ENCODE measurements around the gene SOX6.

Gene SOX6

DNA sequence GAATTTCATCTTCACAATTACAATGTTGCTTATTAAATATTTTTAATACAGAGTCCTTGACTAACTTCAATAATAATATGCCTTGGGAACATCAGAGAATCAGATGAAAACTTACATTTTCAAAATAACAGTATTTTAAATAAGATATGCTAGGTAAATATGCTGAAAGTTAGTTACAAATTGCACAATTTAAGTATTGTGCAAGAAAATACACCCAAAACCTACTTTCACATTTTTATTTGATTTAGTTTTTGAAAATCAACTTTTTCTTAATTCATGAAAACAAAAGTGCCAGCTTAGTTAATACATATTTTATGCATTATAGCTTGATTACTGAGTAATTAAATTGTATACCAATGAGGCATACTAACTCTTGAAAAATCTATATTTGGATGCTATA, 76.8 kb downstream of the SOX6 start:
- no peak overlapping the region for H3K4me3 ChIP-seq (ENCODE audit: low read length)
- TF ChIP-seq, protein P1, sequence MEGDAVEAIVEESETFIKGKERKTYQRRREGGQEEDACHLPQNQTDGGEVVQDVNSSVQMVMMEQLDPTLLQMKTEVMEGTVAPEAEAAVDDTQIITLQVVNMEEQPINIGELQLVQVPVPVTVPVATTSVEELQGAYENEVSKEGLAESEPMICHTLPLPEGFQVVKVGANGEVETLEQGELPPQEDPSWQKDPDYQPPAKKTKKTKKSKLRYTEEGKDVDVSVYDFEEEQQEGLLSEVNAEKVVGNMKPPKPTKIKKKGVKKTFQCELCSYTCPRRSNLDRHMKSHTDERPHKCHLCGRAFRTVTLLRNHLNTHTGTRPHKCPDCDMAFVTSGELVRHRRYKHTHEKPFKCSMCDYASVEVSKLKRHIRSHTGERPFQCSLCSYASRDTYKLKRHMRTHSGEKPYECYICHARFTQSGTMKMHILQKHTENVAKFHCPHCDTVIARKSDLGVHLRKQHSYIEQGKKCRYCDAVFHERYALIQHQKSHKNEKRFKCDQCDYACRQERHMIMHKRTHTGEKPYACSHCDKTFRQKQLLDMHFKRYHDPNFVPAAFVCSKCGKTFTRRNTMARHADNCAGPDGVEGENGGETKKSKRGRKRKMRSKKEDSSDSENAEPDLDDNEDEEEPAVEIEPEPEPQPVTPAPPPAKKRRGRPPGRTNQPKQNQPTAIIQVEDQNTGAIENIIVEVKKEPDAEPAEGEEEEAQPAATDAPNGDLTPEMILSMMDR (conservative IDR thresholded peaks at IDR 0.05; ENCODE audit: low read length), result no peak
- DNase-seq (ENCODE audit: low read depth), result no peak

DNA sequence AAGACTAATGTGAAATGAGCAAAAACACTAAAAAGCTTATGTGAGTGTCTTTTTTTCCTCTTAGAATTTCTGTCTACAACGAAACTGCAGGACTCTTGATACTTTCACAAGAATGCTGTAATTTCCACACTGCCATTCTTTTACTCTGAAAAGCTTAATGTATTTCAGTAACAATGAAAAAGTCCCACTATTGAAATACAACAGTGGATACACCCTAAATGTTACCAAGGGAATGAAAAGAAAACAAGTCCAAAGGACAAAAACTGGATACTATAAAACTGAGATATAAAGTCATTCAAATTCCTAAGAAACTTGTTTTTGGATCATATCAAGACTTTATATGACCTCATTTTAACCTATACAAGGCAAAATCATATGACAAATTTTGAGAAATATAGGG, 77.4 kb downstream of the SOX6 start:
- H3K4me3 ChIP-seq (ENCODE audit: low read length), result no peak overlapping the region
- TF ChIP-seq, protein P1 (conservative IDR thresholded peaks at IDR 0.05; ENCODE audit: low read length), result no peak
- no peak for DNase-seq (ENCODE audit: low read depth)

DNA sequence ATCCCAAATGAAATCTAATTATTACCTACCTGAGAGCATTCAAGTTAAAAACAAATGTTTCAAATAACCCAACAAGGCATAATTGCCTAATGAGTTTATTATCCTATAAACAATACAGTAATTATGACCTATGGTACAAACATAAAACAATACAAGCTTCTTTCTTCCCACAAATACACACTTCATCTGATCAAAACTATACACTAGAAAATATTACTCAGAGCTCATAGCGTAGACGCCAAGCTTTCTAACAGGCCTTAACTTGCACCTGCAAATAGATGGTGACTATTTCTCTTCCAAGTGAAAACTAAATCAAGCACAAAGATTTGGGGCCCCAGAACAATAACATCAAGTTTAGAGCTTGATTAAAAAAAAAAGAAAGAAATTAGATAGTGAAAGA, 78.1 kb downstream of the SOX6 start:
- no peak overlapping the region for H3K4me3 ChIP-seq (ENCODE audit: low read length)
- DNase-seq (ENCODE audit: low read depth), result no peak
- TF ChIP-seq, protein P1 (conservative IDR thresholded peaks at IDR 0.05; ENCODE audit: low read length), result no peak

DNA sequence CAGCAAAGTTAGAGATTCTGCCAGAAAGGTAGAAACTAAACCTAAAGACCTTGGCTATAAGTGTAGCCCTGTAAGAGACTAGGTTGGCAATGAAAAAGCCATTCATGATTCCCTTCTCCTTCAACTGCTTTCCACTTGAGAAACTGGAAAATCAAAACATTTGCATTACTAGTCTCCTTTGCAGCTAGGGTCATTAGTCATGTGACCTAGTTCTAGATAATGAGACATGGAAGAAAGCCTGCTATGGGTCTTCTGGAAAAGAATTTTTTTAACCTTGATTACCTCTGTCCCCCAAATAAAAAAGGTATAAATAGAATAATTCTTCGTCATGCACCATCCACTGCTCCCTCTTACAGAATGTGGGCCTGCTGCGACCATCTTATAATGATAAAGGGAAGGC, 80.1 kb downstream of the SOX6 start:
- TF ChIP-seq, protein P1 (conservative IDR thresholded peaks at IDR 0.05; ENCODE audit: low read length), result no peak
- no peak for DNase-seq (ENCODE audit: low read depth)
- H3K4me3 ChIP-seq (ENCODE audit: low read length), result no peak overlapping the region

DNA sequence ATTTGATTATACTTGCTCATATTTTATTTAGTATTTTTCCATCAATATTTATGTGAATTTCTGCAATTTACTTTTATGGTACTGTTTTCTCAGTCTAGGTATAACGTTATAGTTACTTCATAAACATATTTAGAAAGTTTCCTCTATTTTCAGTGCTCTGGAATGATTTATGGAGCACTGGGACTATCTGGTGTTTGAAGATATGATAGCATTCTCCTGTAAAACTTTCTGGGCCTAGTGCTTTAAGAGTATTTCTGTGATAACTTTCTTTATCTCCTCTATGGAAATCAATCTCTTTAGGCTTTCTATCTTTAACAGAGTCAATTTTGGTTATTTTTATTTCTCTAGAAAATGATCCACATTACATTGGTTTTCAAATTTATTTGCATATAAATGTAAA, 85.1 kb downstream of the SOX6 start:
- no peak overlapping the region for H3K4me3 ChIP-seq (ENCODE audit: low read length)
- TF ChIP-seq, protein P1 (conservative IDR thresholded peaks at IDR 0.05; ENCODE audit: low read length), result no peak; the same call in 1 of the 2 replicates
- no peak for DNase-seq (ENCODE audit: low read depth)

DNA sequence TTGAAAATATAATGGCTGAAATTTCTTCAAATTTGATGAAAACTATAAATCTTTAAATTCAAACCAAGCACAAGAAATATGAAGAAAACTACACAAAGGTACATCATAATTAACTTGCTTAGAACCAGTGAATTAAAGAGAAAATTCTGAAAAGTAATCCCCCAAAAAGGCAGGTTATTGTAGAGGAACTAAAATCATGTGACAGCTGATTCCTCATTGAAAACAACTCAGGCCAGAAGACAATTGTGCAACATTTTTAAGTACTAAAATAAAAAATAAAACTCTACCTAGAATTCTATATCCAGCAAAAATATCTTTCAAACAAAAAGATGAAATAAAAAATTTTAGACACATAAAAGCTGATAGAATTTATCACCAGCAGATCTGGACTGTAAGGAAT, 90.3 kb downstream of the SOX6 start:
- no peak for DNase-seq (ENCODE audit: low read depth)
- H3K4me3 ChIP-seq (ENCODE audit: low read length), result no peak overlapping the region
- TF ChIP-seq, protein P1 (conservative IDR thresholded peaks at IDR 0.05; ENCODE audit: low read length), result no peak

DNA sequence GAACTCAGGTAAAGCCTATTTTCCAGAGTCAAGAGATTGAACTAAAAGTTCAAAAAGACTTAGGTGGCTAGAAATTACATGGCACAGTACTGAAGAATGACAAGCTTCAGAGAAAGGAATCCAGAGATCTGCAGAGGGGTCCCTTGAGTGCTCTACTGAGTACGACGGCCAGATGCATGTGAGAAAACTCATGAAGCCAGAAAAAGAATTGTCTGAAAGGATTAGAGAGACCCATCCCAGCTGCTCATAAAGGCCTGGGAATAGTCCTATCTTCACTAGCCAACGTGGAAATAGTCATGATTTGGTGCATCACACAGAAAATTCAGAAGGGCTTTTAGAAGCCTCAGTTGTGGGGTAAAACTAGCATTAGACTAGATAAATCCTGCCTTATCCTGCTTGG, 91.3 kb downstream of the SOX6 start:
- H3K4me3 ChIP-seq (ENCODE audit: low read length), result no peak overlapping the region
- TF ChIP-seq, protein P1 (conservative IDR thresholded peaks at IDR 0.05; ENCODE audit: low read length), result no peak
- no peak for DNase-seq (ENCODE audit: low read depth)
